Kidney glomerular epithelial cell (primary cell): ENCODE results near the gene SSH2.
"Not testable (repeated sequence)": the region's sequence is repeated elsewhere in the genome, so short reads cannot be mapped to it uniquely, and the experiment has no call there.

Source experiments
- DNase-seq: peaks from one replicate; lab custom pipeline; 2025; lab: John Stamatoyannopoulos, UW

SSH2 gene

GRCh38 chr17:29930409-29931010 is 482 bp upstream of the SSH2 start:
- no peak for DNase-seq

DNA sequence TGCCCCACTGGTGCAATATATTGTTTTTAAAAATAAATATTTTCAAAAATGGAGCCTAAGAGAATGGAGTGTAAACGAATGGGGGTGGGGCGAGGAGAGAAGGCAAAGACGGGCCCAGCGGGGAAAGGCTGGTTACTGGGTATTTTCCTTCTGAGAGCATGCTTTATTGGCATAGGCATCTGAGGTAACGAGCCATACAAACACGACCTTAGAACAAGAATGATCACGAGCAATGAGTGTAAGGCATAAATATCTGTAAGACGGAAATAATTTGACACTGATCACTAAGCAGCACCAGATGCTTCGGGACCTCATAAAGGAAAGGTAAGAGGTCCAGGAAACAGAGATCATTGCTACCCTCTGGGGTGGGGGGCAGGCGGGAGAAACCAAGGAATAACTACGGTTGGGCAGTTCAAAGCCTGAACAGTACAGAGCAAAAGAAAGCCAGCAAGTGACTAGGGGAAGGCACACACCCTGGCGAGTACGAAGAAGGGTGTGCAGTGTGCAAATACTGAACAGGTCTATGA is 959 bp downstream of the SSH2 start:
- peak; percentile 51 for DNase-seq

GRCh38 chr17:29927546-29927945 is 2.5 kb downstream of the SSH2 start:
- no peak for DNase-seq

DNA sequence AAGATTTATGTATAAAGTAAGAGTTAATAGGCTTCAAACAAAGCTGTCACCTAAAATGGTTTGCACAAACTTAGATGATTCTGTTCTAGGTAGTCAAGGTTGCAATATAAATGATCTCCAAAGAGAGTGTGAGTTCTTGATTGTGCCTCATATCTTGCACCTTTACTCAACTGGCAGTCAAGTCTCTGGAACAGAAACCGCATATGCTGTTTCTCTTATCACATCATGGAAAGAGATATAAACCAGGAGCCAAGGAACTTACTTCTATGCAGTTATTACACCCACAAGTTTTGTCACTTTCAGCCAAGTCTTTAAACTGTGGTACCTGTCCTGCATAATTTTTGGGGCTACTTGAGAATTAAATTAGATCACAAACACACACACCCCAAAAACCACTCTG is 5.2 kb downstream of the SSH2 start:
- no peak for DNase-seq

- peak; percentile 90 for DNase-seq
Observed at GRCh38 chr17:29918922-29919856, 10.8 kb downstream of the SSH2 start.

GRCh38 chr17:29918016-29918415 is 12.0 kb downstream of the SSH2 start:
- no peak for DNase-seq

- DNase-seq: no peak
Observed at GRCh38 chr17:29914819-29915537, 15.1 kb downstream of the SSH2 start.

DNA sequence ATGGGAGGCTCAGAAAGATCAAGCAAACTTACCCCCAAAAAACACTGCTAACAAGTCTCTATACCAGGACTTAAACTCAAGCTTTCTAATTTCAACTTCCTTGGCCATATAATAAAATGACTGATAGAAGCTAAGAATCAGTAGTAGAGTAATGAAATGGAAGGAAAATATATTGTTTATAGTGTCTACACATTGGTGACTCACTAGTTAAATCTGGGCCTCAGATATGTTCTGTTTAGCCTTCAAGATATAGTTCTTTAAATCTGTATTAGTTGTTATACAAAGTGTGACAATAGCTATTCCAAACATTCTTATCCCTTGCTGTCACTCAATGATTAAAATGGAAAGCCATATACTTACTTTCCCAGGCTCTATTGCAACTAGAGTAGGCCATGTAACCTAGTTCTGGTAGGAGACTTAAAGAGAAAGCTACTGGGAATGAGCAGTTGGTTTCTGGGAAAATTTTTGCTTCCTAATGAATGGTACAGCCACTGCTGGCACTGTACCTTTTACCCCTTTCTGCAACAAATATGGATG is 18.3 kb downstream of the SSH2 start:
- no peak for DNase-seq

DNA sequence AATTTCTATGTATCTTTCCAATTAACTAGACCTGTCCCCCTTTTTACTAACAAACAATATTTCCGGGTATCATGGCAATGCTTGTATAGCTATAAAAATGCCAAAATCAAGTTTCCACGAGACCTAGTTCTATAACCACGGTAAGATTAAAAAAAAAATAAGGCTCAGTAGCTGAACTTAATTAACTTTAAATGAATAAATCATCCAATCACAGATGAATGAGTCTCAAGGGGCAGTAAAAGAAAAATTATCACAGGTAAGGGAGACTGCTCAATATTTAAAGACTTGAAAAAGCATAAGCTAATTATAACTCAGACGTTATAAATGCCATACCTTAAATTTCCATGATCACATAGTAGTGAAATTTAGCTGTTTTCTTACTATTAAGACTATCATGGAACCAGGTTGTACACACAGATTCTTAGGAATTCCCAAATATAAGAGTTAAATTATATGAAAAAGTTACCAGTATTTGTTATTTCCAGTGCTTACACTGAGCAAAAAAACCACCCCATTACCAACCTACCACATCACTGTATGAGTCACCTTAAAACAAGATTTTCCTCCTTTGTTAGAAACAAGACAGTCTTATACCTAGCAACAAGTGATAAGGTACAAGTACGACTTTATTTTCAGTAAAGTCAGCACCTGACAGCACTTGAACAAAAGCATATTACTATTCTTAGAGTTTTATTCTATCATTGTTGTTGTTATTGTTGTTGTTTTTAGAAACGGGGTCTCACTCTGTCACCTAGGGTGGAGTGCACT is 20.6 kb downstream of the SSH2 start:
- DNase-seq: peak; percentile 22

DNA sequence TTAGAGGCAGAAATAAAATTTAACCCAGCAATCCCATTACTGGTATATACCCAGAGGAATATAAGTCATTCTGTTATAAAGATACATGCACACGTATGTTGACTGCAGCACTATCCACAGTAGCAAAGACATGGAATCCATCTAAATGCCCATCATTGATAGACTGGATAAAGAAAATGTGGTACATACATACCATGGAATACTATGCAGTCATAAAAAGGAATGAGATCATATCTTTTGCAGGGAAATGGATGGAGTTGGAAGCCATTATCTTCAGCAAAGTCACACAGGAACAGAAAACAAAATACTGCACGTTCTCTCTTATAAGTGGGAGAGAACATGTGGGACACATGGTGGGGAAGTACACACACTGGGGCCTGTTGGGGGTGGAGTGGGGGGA is 23.1 kb downstream of the SSH2 start:
- DNase-seq: no peak

DNA sequence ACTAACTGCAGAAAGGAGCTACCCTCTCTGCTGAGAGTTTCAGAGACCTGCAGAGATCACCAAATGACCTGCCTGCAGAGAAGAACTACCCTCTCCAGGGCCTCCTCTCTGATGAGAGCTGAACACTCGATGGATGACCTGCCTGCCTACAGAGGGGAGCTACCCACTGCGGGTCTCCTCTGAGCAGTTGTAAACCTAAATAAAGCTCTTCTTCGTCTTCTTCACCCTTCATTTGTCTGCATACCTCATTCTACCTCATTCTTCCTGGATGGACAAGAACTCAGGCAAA is 24.2 kb downstream of the SSH2 start:
- DNase-seq: no peak

DNA sequence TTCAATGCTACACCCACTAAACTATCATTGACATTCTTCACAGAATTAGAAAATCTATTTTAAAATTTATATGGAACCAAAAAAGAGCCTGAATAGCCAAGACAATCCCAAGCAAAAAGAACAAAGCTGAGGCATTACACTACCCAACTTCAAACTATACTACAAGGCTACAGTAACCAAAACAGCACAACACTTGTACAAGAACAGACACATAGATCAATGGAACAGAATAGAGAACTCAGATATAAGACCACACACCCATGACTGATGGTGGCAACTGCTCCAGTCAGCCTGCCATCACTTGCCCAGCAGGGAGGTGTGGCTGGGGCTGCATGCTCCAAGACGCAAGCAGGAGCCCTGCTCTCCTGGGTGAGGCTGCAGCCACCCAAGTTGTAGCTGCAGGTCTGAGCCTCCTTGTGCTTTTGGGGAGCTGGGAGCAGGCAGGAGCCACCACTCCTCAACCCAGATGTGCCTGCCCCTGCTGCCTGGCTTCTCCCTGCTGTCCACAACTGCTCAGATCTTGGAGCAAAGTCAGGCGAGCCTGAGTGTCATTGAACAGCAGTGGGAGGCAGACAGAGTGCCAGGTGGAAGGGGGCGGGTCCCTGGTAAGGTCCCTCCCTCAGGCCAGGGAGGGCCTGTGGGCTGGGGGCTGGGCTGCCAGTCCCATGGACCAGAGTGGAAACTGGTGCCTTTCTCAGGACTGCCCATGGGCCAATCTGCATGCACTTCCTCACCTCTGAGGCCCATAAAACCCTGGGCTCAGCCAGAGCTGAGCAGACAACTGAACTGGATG is 24.7 kb downstream of the SSH2 start:
- DNase-seq: no peak

- no peak for DNase-seq
Observed at GRCh38 chr17:29903471-29903870, 26.6 kb downstream of the SSH2 start.

DNA sequence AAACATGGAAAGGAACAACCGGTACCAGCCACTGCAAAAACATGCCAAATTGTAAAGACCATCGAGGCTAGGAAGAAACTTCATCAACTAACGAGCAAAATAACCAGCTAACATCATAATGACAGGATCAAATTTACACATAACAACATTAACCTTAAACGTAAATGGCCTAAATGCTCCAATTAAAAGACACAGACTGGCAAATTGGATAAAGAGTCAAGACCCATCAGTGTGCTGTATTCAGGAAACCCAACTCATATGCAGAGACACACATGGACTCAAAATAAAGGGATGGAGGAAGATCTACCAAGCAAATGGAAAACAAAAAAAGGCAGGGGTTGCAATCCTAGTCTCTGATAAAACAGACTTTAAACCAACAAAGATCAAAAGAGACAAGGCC is 32.9 kb downstream of the SSH2 start:
- DNase-seq: not testable (repeated sequence)

DNA sequence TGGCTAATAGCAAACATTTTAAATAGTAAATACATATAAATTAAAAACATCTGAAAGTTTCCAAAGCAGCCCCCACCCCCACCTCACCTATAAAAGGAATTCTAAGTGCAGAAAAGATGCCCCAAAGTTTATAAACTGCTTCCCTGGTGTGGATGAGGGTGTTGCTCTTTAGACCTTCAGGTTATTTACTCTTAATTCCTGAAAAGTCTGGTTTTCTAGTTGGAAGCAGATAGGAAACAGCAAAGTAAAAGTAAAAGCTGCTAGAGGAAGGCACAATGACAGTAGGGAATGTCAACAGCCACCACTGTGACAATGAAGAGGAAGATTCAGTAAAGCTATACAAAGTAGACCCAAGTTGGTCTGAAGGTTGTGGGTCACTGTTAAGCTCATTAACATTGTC is 37.8 kb downstream of the SSH2 start:
- DNase-seq: no peak

- DNase-seq: no peak
Observed at GRCh38 chr17:29891131-29891530, 38.9 kb downstream of the SSH2 start.

DNA sequence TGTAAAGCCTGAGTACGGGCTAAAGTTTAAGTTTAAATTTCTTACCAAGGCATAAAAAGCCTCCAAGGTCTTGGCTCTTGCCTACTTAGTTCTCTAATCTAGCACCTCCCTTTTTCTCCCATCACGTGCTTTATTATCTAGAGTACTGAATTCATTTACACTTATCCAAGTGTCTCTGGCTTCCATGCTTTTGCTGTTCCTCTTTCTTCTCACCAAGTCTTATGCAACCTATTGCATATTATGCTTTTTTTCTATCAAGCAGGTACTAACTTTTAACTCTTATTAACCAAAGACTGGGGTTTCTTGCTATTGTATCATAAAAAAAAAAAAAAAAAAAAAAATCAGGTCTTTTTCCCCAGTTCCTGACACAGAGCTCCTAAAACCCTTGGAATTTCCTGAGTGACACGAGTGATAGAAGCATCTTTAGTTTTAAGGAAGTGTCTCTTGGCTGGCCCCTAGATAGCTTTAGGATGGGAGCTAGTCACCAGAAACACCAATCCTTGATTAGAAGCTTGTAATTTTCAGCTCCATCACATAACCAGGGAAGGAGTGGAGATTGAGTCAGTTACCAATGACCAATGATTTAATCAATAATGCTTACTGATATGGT is 44.9 kb downstream of the SSH2 start:
- DNase-seq: no peak

DNA sequence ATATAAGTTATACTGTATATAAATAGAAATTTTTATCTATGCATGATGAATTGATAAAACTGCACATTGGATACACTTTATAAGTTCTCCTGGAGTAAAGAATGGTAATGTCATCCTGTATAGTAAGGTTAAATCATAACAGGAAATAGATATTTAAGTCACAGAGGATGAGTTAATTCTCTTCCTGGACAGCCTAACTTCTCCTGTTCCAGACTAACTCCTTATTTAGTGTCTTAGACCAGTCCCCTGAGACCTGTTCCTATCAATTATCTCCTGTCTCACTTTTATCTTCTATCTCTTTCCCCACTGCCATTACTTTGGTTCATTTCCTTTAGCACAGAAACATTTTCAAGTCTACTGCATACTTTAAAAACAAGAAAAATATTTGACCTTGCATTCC is 46.5 kb downstream of the SSH2 start:
- no peak for DNase-seq

DNA sequence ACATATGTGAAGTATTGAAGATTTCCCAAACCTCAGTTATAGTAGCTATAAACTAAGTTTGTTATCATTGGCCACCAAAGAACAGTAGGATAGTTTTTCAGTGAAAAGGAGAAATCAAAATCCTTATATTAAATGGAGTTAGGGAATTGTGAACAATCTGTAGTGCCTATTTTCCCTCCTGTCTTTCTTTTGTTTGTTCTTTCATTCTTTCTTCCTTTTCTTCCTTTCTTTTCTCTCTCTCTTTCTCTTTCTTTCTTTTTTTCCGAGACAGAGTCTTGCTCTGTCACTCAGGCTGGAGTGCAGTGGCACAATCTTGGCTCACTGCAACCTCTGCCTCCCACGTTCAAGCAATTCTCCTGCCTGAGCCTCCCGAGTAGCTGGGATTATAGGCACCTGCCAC is 48.8 kb downstream of the SSH2 start:
- DNase-seq: no peak

DNA sequence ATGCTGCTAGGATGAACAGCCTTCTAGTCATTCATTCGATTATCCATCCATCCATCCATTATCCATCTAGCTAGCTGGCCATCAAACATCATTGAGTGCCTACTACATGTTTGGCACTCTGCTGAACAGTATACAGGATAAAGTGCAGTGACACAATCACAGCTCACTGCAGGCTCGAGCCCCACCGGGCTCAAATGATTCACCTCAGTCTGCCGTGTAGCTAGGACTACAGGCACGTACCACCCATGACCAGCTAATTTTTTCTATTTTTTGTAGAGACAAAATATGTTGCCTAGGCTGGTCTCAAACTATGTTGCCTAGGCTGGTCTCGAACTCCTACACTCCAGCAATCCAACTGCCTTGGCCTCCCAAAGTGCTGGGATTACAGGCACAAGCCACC is 50.0 kb downstream of the SSH2 start:
- no peak for DNase-seq
